ENCODE results near the gene APCDD1. TPM values are rescaled to one million over a fixed set of nuclear protein-coding genes. Genes with fewer than 3 reads are reported as not detected.

APCDD1 gene
- total and polyA plus RNA-seq, 2 of the 13 experiments (the other 11 are each of a cell fraction or from before 2014, with no cell fraction given) = 2.1 to 8.6 TPM

GRCh38 chr18:10525697-10526560, 71.5 kb downstream of the APCDD1 start, which contains the start of gene NAPG:
Gene NAPG (plus strand): TSS chr18:10526027. CDS start chr18:10526103, 76 bp downstream.
- H3K27ac ChIP-seq (ENCODE audit: extremely low read length, insufficient read depth, low read length) = peak within 1 kb of the TSS; percentile 81
- peaks cover 8% of the 10 kb centered on the region for H4K20me1 ChIP-seq (ENCODE audit: insufficient read depth, low read length)
- FAIRE-seq (peak; percentile 79), ATAC-seq (peak; percentile 87), DNase-seq (ENCODE audit: low spot score) (peak; percentile 81)
- H3K36me3 ChIP-seq (replicated peaks in 1 of 2; ENCODE audit: control insufficient read depth in 1 of 2, insufficient read depth in 2 of 2, low read length in 2 of 2) = no peaks in the 10 kb centered on the region
- POLR2A ChIA-PET = interaction anchor here (0.6 to 1.3 kb wide), 5 partner anchors 9 to 1819 kb away, joined by 3 to 6 read pairs (median 3); no protein-coding TSS in a partner anchor
- in situ Hi-C loops (cut with HindIII; ENCODE audit: extremely low pct_ligation_motif_present, low pct_unique_long_range_greater_than_20kb) = no loop called here
- peak within 1 kb of the TSS; percentile 73 for H3K4me2 ChIP-seq (ENCODE audit: low read depth, low read length)
- H3K9ac ChIP-seq (ENCODE audit: insufficient read depth, low read depth, low read length) = peak within 1 kb of the TSS; percentile 83
- peaks cover 45% of the 10 kb centered on the region for H3K79me2 ChIP-seq (ENCODE audit: insufficient read depth, low read length)
- H3K9me3 ChIP-seq (ENCODE audit: low read length) = no peaks in the 10 kb centered on the region
- CTCF ChIA-PET (ENCODE audit: low intra/inter-chr PET ratio, low total read pairs) = no interaction called here
- intact Hi-C loops (cut with micrococcal nuclease; ENCODE audit: unreplicated experiment) = no loop called here
- peak within 1 kb of the TSS; percentile 67 for H2AFZ ChIP-seq (ENCODE audit: low read length)
- WGBS (ENCODE audit: low lambda C conversion rate) = 2% methylated on average over 34 of the region's 68 CpGs
- peaks cover 46% of the 10 kb centered on the region for H3K4me1 ChIP-seq (ENCODE audit: insufficient read depth, low read length)
- peak within 1 kb of the TSS; percentile 93 to 97 (median 94) for H3K4me3 ChIP-seq (replicated peaks in 1 of 3; ENCODE audit: insufficient read depth in 1 of 3, low read depth in 2 of 3, low read length in 3 of 3)
- H3K27me3 ChIP-seq (ENCODE audit: control insufficient read depth in 1 of 2, insufficient read depth in 2 of 2, low read length in 2 of 2) = peaks cover 0 to 4% of the 10 kb centered on the region in 2 experiments; a peak in 2 of 5 replicates
- TSS peak; percentile 70 for BruUV-seq (replicated peaks)
- no peak for TF ChIP-seq ETS1 (CRISPR knock-in tag; IDR thresholded peaks at IDR 0.05)
- no peak for TF ChIP-seq HNF1A (IDR thresholded peaks at IDR 0.05; ENCODE audit: low read depth)
- TF ChIP-seq HNF1A (CRISPR knock-in tag; IDR thresholded peaks at IDR 0.05; ENCODE audit: borderline replicate concordance) = no peak; the same call in 1 of the 2 replicates
- 0 out of 2 replicates have a peak, but pooled peaks have one; percentile 76 for TF ChIP-seq ZNF709 (CRISPR knock-in tag; IDR thresholded peaks at IDR 0.05)
- TF ChIP-seq HMGXB3 (CRISPR knock-in tag; IDR thresholded peaks at IDR 0.05; ENCODE audit: borderline replicate concordance) = peak; percentile 70; the same call in 1 of the 2 replicates
- TF ChIP-seq HMG20B (CRISPR knock-in tag; conservative IDR thresholded peaks at IDR 0.05) = peak; percentile 56; the same call in 1 of the 2 replicates
- peak; percentile 65 for TF ChIP-seq DBP (CRISPR knock-in tag; IDR thresholded peaks at IDR 0.05; ENCODE audit: not compliant biosample characterization)
- TF ChIP-seq CBX5 (CRISPR knock-in tag; IDR thresholded peaks at IDR 0.05; ENCODE audit: borderline replicate concordance) = peak; percentile 27; the same call in 1 of the 2 replicates

Data from HepG2 (cell line).